GM10248 (cell line): ENCODE measurements around the gene CAMK1.

Experiments
- CTCF ChIA-PET: fragments of 300-600 bp; sonication (Branson Sonifier 250); formaldehyde crosslinking; extraction: SDS; loops from one replicate; lab custom pipeline; 2021; ENCODE audit warnings: antibody characterized with exemption; lab: Yijun Ruan, JAX
- POLR2A ChIA-PET: fragments of 350-650 bp; sonication (Branson Sonifier 250); formaldehyde crosslinking; extraction: SDS; loops from one replicate; lab custom pipeline; 2020; ENCODE audit warnings: antibody characterized with exemption; lab: Yijun Ruan, JAX
- DNase-seq: peaks from one replicate; pipeline ENCODE4 v3.0.0; 2012; ENCODE audit errors: extremely low spot score
- CTCF ChIP-seq: IDR thresholded peaks from 2 replicates; pipeline ENCODE4 v1.5.1; 2012; ENCODE audit warnings: mild to moderate bottlenecking, low read depth; ENCODE audit errors: extremely low read depth, missing control alignments, control extremely low read depth

The CAMK1 gene

GRCh38 chr3:9731206-9732079 lies 38.3 kb downstream of the CAMK1 start, which contains the start of gene BRPF1:
BRPF1 (plus strand) TSS chr3:9731735; CDS start chr3:9734141, 2,406 bp downstream.
- POLR2A ChIA-PET = interaction anchor here (0.6 to 3.0 kb wide), 3 partner anchors 18 to 335 kb away, joined by 4 to 11 read pairs (median 4); partner anchors contain the start of gene OGG1
- CTCF ChIA-PET = interaction anchor here (1.0 to 3.2 kb wide), 3 partner anchors 11 to 20 kb away, joined by 3 to 26 read pairs (median 4); no protein-coding TSS in a partner anchor
- DNase-seq = peak; percentile 100
- no peak for TF ChIP-seq CTCF

- TF ChIP-seq CTCF = no peak
- no peak for DNase-seq
- CTCF ChIA-PET = interaction anchor here (0.6 to 2.4 kb wide), 5 partner anchors 9 to 227 kb away, joined by 3 to 10 read pairs (median 4); partner anchors contain the start of gene CAMK1
- POLR2A ChIA-PET = interaction anchor here (0.7 to 1.1 kb wide), 2 partner anchors 78 to 334 kb away, joined by 3 to 4 read pairs; no protein-coding TSS in a partner anchor
Measured at GRCh38 chr3:9730657-9731205, 39.0 kb downstream of the CAMK1 start.

GRCh38 chr3:9729419-9729818 lies 40.3 kb downstream of the CAMK1 start:
- no peak for DNase-seq
- CTCF ChIA-PET = interaction anchor here (1.2 to 2.4 kb wide), 2 partner anchors 37 to 226 kb away, joined by 3 to 10 read pairs; no protein-coding TSS in a partner anchor
- TF ChIP-seq CTCF = no peak
- POLR2A ChIA-PET = no interaction called here

GRCh38 chr3:9727743-9728142 lies 42.0 kb downstream of the CAMK1 start:
- CTCF ChIA-PET = interaction anchor here (0.7 to 3.2 kb wide), 14 partner anchors 9 to 366 kb away, joined by 3 to 17 read pairs (median 4); partner anchors contain the start of gene THUMPD3
- TF ChIP-seq CTCF = no peak
- no peak for DNase-seq
- POLR2A ChIA-PET = no interaction called here

GRCh38 chr3:9727041-9727595 lies 42.6 kb downstream of the CAMK1 start:
- ChIA-PET CTCF (interaction anchor here (0.6 to 3.2 kb wide), 15 partner anchors 9 to 365 kb away, joined by 3 to 17 read pairs (median 4); partner anchors contain the start of gene THUMPD3), POLR2A (no interaction called here)
- DNase-seq = peak; percentile 34
- peak; percentile 35 for TF ChIP-seq CTCF
